BE2C (cell line): ENCODE data around the gene LYAR.
"Not testable (repeated sequence)": the region's sequence is repeated elsewhere in the genome, so short reads cannot be mapped to it uniquely, and the experiment has no call there.

Source experiments
- DNase-seq: peaks from one replicate; pipeline ENCODE4 v3.0.0-alpha.2; 2020
- H3K27me3 ChIP-seq: fragments of 250-450 bp; sonication (Bioruptor Pico); 2 replicates; pipeline ENCODE4 v1.5.1; 2020; ENCODE audit warnings: mild to moderate bottlenecking
- H3K36me3 ChIP-seq: fragments of 250-450 bp; sonication (Bioruptor Pico); 2 replicates; pipeline ENCODE4 v1.5.1; 2020; ENCODE audit warnings: mild to moderate bottlenecking
- H3K4me1 ChIP-seq: fragments of 250-450 bp; sonication (Bioruptor Pico); 2 replicates; pipeline ENCODE4 v1.5.1; 2020
- H3K4me3 ChIP-seq: 2 replicates; pipeline ENCODE4 v1.5.1; 2011; ENCODE audit warnings: low read depth, low read length
- H3K9me3 ChIP-seq: fragments of 250-450 bp; sonication (Bioruptor Pico); 2 replicates; pipeline ENCODE4 v1.5.1; 2020
- TF ChIP-seq, protein P1 (sequence below): IDR thresholded peaks from 2 replicates; pipeline ENCODE4 v1.5.1; 2012; ENCODE audit warnings: mild to moderate bottlenecking, low read depth, low read length

Gene LYAR

GRCh38 chr4:4247696-4248028 lies 42.3 kb downstream of the LYAR start:
- Histone ChIP-seq H3K4me3 (peak overlapping the region; percentile 96), H3K27me3 (no peaks in the 10 kb centered on the region; the same call in 1 of the 2 replicates), H3K4me1 (peaks cover 4% of the 10 kb centered on the region; the same call in 1 of the 2 replicates), H3K36me3 (peaks cover 17% of the 10 kb centered on the region), H3K9me3 (no peaks in the 10 kb centered on the region)
- DNase-seq = no peak
- TF ChIP-seq, protein P1, sequence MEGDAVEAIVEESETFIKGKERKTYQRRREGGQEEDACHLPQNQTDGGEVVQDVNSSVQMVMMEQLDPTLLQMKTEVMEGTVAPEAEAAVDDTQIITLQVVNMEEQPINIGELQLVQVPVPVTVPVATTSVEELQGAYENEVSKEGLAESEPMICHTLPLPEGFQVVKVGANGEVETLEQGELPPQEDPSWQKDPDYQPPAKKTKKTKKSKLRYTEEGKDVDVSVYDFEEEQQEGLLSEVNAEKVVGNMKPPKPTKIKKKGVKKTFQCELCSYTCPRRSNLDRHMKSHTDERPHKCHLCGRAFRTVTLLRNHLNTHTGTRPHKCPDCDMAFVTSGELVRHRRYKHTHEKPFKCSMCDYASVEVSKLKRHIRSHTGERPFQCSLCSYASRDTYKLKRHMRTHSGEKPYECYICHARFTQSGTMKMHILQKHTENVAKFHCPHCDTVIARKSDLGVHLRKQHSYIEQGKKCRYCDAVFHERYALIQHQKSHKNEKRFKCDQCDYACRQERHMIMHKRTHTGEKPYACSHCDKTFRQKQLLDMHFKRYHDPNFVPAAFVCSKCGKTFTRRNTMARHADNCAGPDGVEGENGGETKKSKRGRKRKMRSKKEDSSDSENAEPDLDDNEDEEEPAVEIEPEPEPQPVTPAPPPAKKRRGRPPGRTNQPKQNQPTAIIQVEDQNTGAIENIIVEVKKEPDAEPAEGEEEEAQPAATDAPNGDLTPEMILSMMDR = no peak

DNA sequence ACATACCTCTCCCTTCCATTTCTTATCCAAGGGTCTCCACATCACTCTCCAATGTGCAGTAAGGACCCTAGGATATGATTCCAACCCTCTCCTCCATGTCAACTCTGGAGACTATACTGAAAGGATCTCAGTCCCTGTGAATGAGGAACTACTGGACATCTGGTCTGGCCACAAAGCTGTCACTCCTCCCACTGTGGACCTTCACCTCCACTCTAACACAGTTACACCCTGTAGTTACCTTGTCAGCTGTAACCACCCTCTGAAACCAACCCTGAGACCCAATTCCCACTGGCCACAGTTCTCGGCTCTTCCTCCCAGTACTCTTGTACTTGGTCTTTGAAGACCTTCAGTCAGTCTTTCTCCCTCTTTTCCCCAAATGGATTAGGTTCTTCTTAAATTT lies 44.8 kb downstream of the LYAR start:
- H3K4me3 ChIP-seq = no peak overlapping the region
- DNase-seq = no peak
- H3K27me3 ChIP-seq = no peaks in the 10 kb centered on the region
- TF ChIP-seq, protein P1 = no peak
- no peaks in the 10 kb centered on the region for H3K9me3 ChIP-seq
- H3K36me3 ChIP-seq = peaks cover 28% of the 10 kb centered on the region
- H3K4me1 ChIP-seq = peaks cover 4% of the 10 kb centered on the region; the same call in 1 of the 2 replicates

GRCh38 chr4:4239551-4239950 lies 50.4 kb downstream of the LYAR start:
- H3K27me3 ChIP-seq, H3K4me3 ChIP-seq, H3K4me1 ChIP-seq, DNase-seq, H3K9me3 ChIP-seq: not testable (repeated sequence)
- H3K36me3 ChIP-seq = peaks cover 25% of the 10 kb centered on the region

DNA sequence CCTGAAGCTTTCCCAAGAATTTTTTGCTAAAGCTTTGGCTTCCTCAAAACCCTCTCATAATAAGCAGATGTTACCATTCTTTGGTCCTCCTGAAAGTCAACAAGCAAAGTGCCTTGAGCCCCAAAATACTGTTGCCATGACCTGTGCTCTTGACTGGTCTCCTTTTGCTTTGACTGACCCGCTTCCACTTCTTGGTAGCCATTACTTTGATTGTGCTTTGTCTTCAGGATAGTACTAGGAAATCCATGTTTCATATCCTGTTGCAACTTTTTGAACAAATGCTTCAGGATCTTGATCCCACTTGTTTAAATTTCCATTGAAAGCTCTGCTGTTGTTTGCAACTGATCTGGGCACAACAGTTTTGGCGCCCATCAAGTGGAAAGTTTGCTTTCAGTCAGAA lies 56.3 kb downstream of the LYAR start:
- Histone ChIP-seq H3K4me3 (no peak overlapping the region), H3K4me1 (no peaks in the 10 kb centered on the region), H3K9me3 (no peaks in the 10 kb centered on the region), H3K27me3 (peaks cover 7% of the 10 kb centered on the region; the same call in 1 of the 2 replicates), H3K36me3 (no peaks in the 10 kb centered on the region)
- no peak for DNase-seq
- TF ChIP-seq, protein P1 = no peak

DNA sequence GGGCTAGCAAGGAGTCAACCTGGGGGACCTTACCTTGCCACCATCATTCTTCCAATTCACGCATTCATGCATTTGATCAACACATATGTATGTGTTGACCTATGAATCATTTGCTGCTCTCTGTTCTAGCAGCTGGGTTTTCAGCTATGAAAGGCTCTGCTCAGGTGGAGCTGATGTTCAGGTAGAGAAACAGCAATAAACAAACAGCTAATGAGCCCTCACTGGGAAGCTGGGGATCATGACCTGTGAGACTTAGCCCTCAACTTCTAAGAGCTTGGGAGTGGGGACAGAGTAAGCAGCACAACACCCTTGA lies 61.6 kb downstream of the LYAR start:
- TF ChIP-seq, protein P1 = no peak
- Histone ChIP-seq H3K4me3 (no peak overlapping the region), H3K36me3 (no peaks in the 10 kb centered on the region), H3K27me3 (peaks cover 30% of the 10 kb centered on the region), H3K4me1 (no peaks in the 10 kb centered on the region), H3K9me3 (no peaks in the 10 kb centered on the region)
- DNase-seq = no peak

GRCh38 chr4:4227510-4228355 lies 62.2 kb downstream of the LYAR start:
- DNase-seq = peak; percentile 11
- Histone ChIP-seq H3K27me3 (peaks cover 30% of the 10 kb centered on the region), H3K9me3 (no peaks in the 10 kb centered on the region), H3K4me3 (no peak overlapping the region), H3K4me1 (no peaks in the 10 kb centered on the region), H3K36me3 (no peaks in the 10 kb centered on the region)
- TF ChIP-seq, protein P1 = no peak
